Breast epithelium (tissue), 4 donors: Measurements from ENCODE around the gene SLC6A17. TPM values are rescaled to one million over a fixed set of nuclear protein-coding genes. Genes with fewer than 3 reads are reported as not detected.

Experiments used
- DNase-seq, 2 donors: peaks; one replicate each; pipeline ENCODE4 v3.0.0-alpha.2; 2019; ENCODE audit warnings: low spot score in 2 of 2
- H3K27ac ChIP-seq, 2 donors: fragments of 200-600 bp; sonication (generic) in 1 of 2; one replicate each; pipeline ENCODE4 v1.5.1; 2016 to 2019; ENCODE audit warnings: mild to moderate bottlenecking in 1 of 2
- H3K27me3 ChIP-seq, 2 donors: fragments of 200-600 bp; sonication (generic) in 1 of 2; one replicate each; pipeline versions ENCODE4 v1.5.1 to v1.6.0; 2017 to 2019; ENCODE audit warnings: control low read depth in 1 of 2, mild to moderate bottlenecking in 1 of 2
- H3K36me3 ChIP-seq: fragments of 200-600 bp; one replicate; pipeline ENCODE4 v1.5.1; 2019
- H3K4me1 ChIP-seq, 2 donors: fragments of 200-600 bp; sonication (generic); one replicate each; pipeline ENCODE4 v1.5.1; 2016 to 2019; ENCODE audit warnings: control low read depth in 1 of 2
- H3K4me3 ChIP-seq, 3 donors: fragments of 200-600 bp; sonication (generic); 1 replicate in 2 of 3; 2 replicates in 1 of 3; pipeline ENCODE4 v1.5.1; 2016 to 2019; ENCODE audit warnings: mild to moderate bottlenecking in 3 of 3, moderate library complexity in 2 of 3
- H3K9me3 ChIP-seq, 2 donors: fragments of 200-600 bp; sonication (generic) in 1 of 2; one replicate each; pipeline ENCODE4 v1.5.1; 2016 to 2019; ENCODE audit warnings: control low read depth in 1 of 2
- CTCF ChIP-seq, 3 donors: fragments of 450-650 bp; IDR thresholded peaks; one replicate each; pipeline ENCODE4 v1.5.1; 2016 to 2017; ENCODE audit warnings: antibody characterized with exemption in 3 of 3, mild to moderate bottlenecking in 3 of 3, moderate library complexity in 3 of 3
- POLR2A ChIP-seq: fragments of 450-650 bp; IDR thresholded peaks from one replicate; pipeline ENCODE4 v1.6.1; 2016; ENCODE audit warnings: antibody characterized with exemption, mild to moderate bottlenecking, moderate library complexity
- POLR2AphosphoS5 ChIP-seq, 3 donors: sonication (generic); formaldehyde crosslinking; IDR thresholded peaks; one replicate each; pipeline ENCODE4 v1.6.1; 2017; ENCODE audit warnings: antibody characterized with exemption in 3 of 3
- intact Hi-C: fragments of 100-400 bp; cut with DNase I; formaldehyde crosslinking; loops from one replicate; pipeline ENCODE4 v1.15.1; 2023; ENCODE audit warnings: low total_unique reads
- total RNA-seq, 3 donors: library from RNA; depleted of rRNA; stranded (reverse); fragments of >200 nt; gene quantifications; one replicate each; pipeline ENCODE4 v1.1.0, GENCODE V29; 2016

The SLC6A17 gene
- total RNA-seq, 3 donors from 2014 or later: under 0.01 to 0.29 (median under 0.01) TPM

DNA sequence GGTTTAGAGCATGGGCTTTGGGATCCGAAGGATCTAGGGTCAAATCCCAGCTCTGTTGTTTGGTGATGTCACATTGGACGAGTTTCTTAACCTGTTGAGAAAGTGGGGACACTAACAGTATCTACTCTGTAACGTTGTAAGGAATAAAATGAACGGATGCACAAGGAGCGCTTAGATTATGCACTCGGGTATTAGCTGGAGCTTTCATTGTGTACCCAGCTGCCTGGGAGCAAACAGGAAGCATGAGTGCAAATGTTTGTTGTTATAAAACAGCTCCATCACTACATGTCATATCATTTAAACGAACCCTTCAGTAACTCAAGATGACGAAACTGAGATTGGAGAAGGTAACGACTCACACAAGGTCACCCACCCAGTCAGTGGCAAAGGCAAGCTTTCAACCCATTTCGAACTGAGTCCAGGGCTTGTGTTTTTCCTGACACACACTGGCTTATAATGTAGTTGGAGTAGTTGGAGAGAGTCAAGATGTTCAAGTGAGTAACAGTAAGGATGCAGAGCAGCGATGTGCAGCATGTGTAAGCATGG is 16.2 kb upstream of the SLC6A17 start:
- H3K27me3 ChIP-seq: peaks cover 0 to 34% of the 10 kb centered on the region in 2 donors
- H3K4me3 ChIP-seq: no peak overlapping the region
- DNase-seq: no peak
- no peaks in the 10 kb centered on the region for H3K9me3 ChIP-seq
- TF ChIP-seq CTCF (IDR thresholded peaks at IDR 0.05) (no peak), POLR2AphosphoS5 (IDR thresholded peaks at IDR 0.05) (no peak), POLR2A (no peak)
- intact Hi-C loops: no loop called here
- H3K36me3 ChIP-seq: no peaks in the 10 kb centered on the region
- H3K27ac ChIP-seq: no peak overlapping the region
- H3K4me1 ChIP-seq: no peaks in the 10 kb centered on the region

GRCh38 chr1:110135246-110135645 is 15.0 kb upstream of the SLC6A17 start:
- peaks cover 0 to 23% of the 10 kb centered on the region in 2 donors for H3K27me3 ChIP-seq
- intact Hi-C loops: no loop called here
- no peaks in the 10 kb centered on the region for H3K36me3 ChIP-seq
- no peak overlapping the region for H3K4me3 ChIP-seq
- no peak overlapping the region for H3K27ac ChIP-seq
- no peaks in the 10 kb centered on the region for H3K9me3 ChIP-seq
- TF ChIP-seq POLR2AphosphoS5 (IDR thresholded peaks at IDR 0.05) (no peak), CTCF (IDR thresholded peaks at IDR 0.05) (no peak), POLR2A (no peak)
- no peaks in the 10 kb centered on the region for H3K4me1 ChIP-seq
- DNase-seq: no peak

DNA sequence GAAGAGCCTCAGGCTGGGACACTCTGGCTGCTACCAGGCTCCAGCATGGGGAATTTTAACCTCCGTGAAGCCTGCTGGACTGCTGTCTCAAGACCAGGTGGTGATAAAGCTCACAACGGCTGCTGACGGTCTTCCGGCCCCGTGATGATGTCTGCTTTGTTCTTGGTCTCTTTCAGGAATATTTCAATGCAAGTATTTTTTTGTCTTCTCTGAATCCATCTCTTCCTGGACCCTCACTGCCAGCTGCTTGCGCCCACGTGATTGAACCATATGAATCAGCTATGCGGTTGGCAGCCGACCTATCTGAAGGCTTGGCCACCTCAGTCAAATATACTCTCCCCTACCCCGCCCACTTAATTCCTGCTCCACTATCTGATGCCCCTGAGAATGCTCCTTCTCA is 14.6 kb upstream of the SLC6A17 start:
- no peak for DNase-seq
- intact Hi-C loops: no loop called here
- H3K27me3 ChIP-seq: peaks cover 0 to 19% of the 10 kb centered on the region in 2 donors

GRCh38 chr1:110136911-110137310 is 13.4 kb upstream of the SLC6A17 start:
- TF ChIP-seq POLR2A: no peak
- no peak for TF ChIP-seq POLR2AphosphoS5 (IDR thresholded peaks at IDR 0.05)
- no peak for TF ChIP-seq CTCF (IDR thresholded peaks at IDR 0.05)
- Histone ChIP-seq H3K9me3 (no peaks in the 10 kb centered on the region), H3K27me3 (peaks cover 0 to 22% of the 10 kb centered on the region in 2 donors), H3K27ac (no peak overlapping the region), H3K4me1 (no peaks in the 10 kb centered on the region), H3K36me3 (no peaks in the 10 kb centered on the region), H3K4me3 (no peak overlapping the region)
- no peak for DNase-seq
- intact Hi-C loops: no loop called here

More for the DNA sequence above, 14.6 kb upstream of the SLC6A17 start:
- Histone ChIP-seq H3K4me1 (no peaks in the 10 kb centered on the region), H3K27ac (no peak overlapping the region), H3K36me3 (no peaks in the 10 kb centered on the region), H3K4me3 (no peak overlapping the region), H3K9me3 (no peaks in the 10 kb centered on the region)
- no peak for TF ChIP-seq POLR2A
- no peak for TF ChIP-seq POLR2AphosphoS5 (IDR thresholded peaks at IDR 0.05)
- no peak for TF ChIP-seq CTCF (IDR thresholded peaks at IDR 0.05)

DNA sequence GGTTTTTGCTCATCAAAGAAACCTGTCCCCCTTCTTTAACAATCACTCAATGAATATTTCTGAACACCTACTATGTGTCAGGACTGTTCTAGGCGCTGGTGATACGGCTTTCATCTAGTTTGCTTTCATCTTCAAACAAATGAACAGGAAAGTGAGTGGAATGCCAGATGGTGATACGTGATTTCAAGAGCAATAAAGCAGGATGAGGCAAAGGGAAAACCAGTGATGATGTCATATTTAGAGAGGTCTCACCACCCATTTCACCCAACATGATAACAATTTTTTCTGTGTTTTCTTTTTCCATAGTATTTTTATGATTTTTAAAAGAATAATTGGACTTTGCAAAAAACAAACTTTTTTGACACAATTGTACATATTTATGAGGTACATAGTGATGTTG is 11.3 kb upstream of the SLC6A17 start:
- H3K4me1 ChIP-seq: no peaks in the 10 kb centered on the region
- H3K4me3 ChIP-seq: no peak overlapping the region
- H3K27me3 ChIP-seq: peaks cover 0 to 34% of the 10 kb centered on the region in 2 donors
- DNase-seq: no peak
- H3K27ac ChIP-seq: no peak overlapping the region
- TF ChIP-seq POLR2A (no peak), CTCF (IDR thresholded peaks at IDR 0.05) (no peak), POLR2AphosphoS5 (IDR thresholded peaks at IDR 0.05) (no peak)
- no peaks in the 10 kb centered on the region for H3K36me3 ChIP-seq
- intact Hi-C loops: no loop called here
- no peaks in the 10 kb centered on the region for H3K9me3 ChIP-seq
